NCI-H1417 treated with DMSO at 0.1 percent for 48 hours (cell line): ENCODE measurements around the gene SYT2.
"Not testable (repeated sequence)": the region's sequence is repeated elsewhere in the genome, so short reads cannot be mapped to it uniquely, and the experiment has no call there.

Experiments
- DNase-seq: peaks from one replicate; lab custom pipeline; 2025; lab: John Stamatoyannopoulos, UW

The SYT2 gene

GRCh38 chr1:202642619-202643291 is 67.5 kb downstream of the SYT2 start:
- no peak for DNase-seq

GRCh38 chr1:202642212-202642611 is 68.0 kb downstream of the SYT2 start:
- DNase-seq, result no peak

GRCh38 chr1:202639500-202639899 is 70.8 kb downstream of the SYT2 start:
- DNase-seq, result no peak

GRCh38 chr1:202638701-202639305 is 71.5 kb downstream of the SYT2 start:
- not testable (repeated sequence) for DNase-seq

- DNase-seq, result no peak
Measured at GRCh38 chr1:202638019-202638700, 72.1 kb downstream of the SYT2 start.

GRCh38 chr1:202637321-202638018 is 72.8 kb downstream of the SYT2 start:
- not testable (repeated sequence) for DNase-seq

- DNase-seq, result not testable (repeated sequence)
Measured at GRCh38 chr1:202636171-202636570, 74.1 kb downstream of the SYT2 start.

GRCh38 chr1:202632241-202632640 is 78.0 kb downstream of the SYT2 start:
- no peak for DNase-seq

GRCh38 chr1:202631076-202631923 is 79.0 kb downstream of the SYT2 start:
- no peak for DNase-seq

- no peak for DNase-seq
Measured at GRCh38 chr1:202630541-202630940, 79.7 kb downstream of the SYT2 start.

- DNase-seq, result not testable (repeated sequence)
Measured at GRCh38 chr1:202630096-202630495, 80.2 kb downstream of the SYT2 start.

- DNase-seq, result not testable (repeated sequence)
Measured at GRCh38 chr1:202629257-202629811, 80.9 kb downstream of the SYT2 start.

GRCh38 chr1:202628646-202629215 is 81.5 kb downstream of the SYT2 start:
- no peak for DNase-seq

- no peak for DNase-seq
Measured at GRCh38 chr1:202627841-202628565, 82.3 kb downstream of the SYT2 start.

GRCh38 chr1:202627036-202627435 is 83.2 kb downstream of the SYT2 start:
- not testable (repeated sequence) for DNase-seq

GRCh38 chr1:202625416-202626360 is 84.6 kb downstream of the SYT2 start:
- DNase-seq, result no peak

- DNase-seq, result no peak
Measured at GRCh38 chr1:202624781-202625108, 85.5 kb downstream of the SYT2 start.

GRCh38 chr1:202624088-202624780 is 86.0 kb downstream of the SYT2 start:
- DNase-seq, result no peak

GRCh38 chr1:202623476-202623875 is 86.8 kb downstream of the SYT2 start:
- DNase-seq, result not testable (repeated sequence)
